ENCODE results near the gene KIN.
"Not testable (repeated sequence)": the region's sequence is repeated elsewhere in the genome, so short reads cannot be mapped to it uniquely, and the experiment has no call there.

The KIN gene

GRCh38 chr10:7787857-7788638, at the start of gene KIN, which contains the start of gene ATP5F1C:
KIN (minus strand) TSS chr10:7787993; CDS start chr10:7787933, 60 bp downstream.
ATP5F1C (plus strand) TSS chr10:7788177; CDS start chr10:7788208, 31 bp downstream.
- peak; percentile 98 for DNase-seq

GRCh38 chr10:7836571-7836970, 48.8 kb upstream of the KIN start:
- no peak for DNase-seq

GRCh38 chr10:7834262-7834661, 46.5 kb upstream of the KIN start:
- DNase-seq = no peak

GRCh38 chr10:7833210-7833609, 45.4 kb upstream of the KIN start:
- DNase-seq = no peak

- no peak for DNase-seq
Observed at GRCh38 chr10:7832060-7832459, 44.3 kb upstream of the KIN start.

- DNase-seq = no peak
Observed at GRCh38 chr10:7829289-7829834, 41.6 kb upstream of the KIN start.

GRCh38 chr10:7826971-7827370, 39.2 kb upstream of the KIN start:
- DNase-seq = peak; percentile 20

- no peak for DNase-seq
Observed at GRCh38 chr10:7824251-7824650, 36.5 kb upstream of the KIN start.

GRCh38 chr10:7819121-7819460, 31.3 kb upstream of the KIN start:
- peak; percentile 37 for DNase-seq

GRCh38 chr10:7818295-7819120, 30.7 kb upstream of the KIN start, which contains the start of gene TAF3:
TAF3 (plus strand) TSS chr10:7818505; CDS start chr10:7818710, 205 bp downstream.
- peak; percentile 95 for DNase-seq

- no peak for DNase-seq
Observed at GRCh38 chr10:7817984-7818294, 30.1 kb upstream of the KIN start.

GRCh38 chr10:7817576-7817975, 29.8 kb upstream of the KIN start:
- DNase-seq = no peak

GRCh38 chr10:7813481-7813880, 25.7 kb upstream of the KIN start:
- no peak for DNase-seq

GRCh38 chr10:7811743-7812142, 23.9 kb upstream of the KIN start:
- not testable (repeated sequence) for DNase-seq

- DNase-seq = no peak
Observed at GRCh38 chr10:7811000-7811399, 23.2 kb upstream of the KIN start.

GRCh38 chr10:7810443-7810842, 22.6 kb upstream of the KIN start:
- no peak for DNase-seq

GRCh38 chr10:7808686-7809267, 21.0 kb upstream of the KIN start:
- DNase-seq = no peak

GRCh38 chr10:7804741-7805140, 16.9 kb upstream of the KIN start:
- no peak for DNase-seq

- no peak for DNase-seq
Observed at GRCh38 chr10:7804216-7804615, 16.4 kb upstream of the KIN start.

- DNase-seq = no peak
Observed at GRCh38 chr10:7802606-7803005, 14.8 kb upstream of the KIN start.

- peak; percentile 12 for DNase-seq
Observed at GRCh38 chr10:7797582-7797981, 9.8 kb upstream of the KIN start.

- no peak for DNase-seq
Observed at GRCh38 chr10:7795605-7796004, 7.8 kb upstream of the KIN start.

- no peak for DNase-seq
Observed at GRCh38 chr10:7794251-7795026, 6.6 kb upstream of the KIN start.

Data from stimulated activated CD4-positive, alpha-beta T cell treated with anti-CD3 and anti-CD28 coated beads, Interleukin-15, amount 100 ng/mL, for 24 hours (primary cell).